Fibroblast of lung (primary cell): ENCODE data around the gene SLIT3.

Experiments used
- EZH2 ChIP-seq: IDR thresholded peaks from 2 replicates; pipeline ENCODE4 v1.5.1; 2012; ENCODE audit warnings: low read length, control low read depth, mild to moderate bottlenecking; ENCODE audit errors: missing control alignments
- TF ChIP-seq, protein P1 (sequence below), 2 donors: IDR thresholded peaks in 1 of 2; conservative IDR thresholded peaks in 1 of 2; 1 replicate in 1 of 2; 2 replicates in 1 of 2; pipeline ENCODE4 v1.5.1; 2011 to 2012; ENCODE audit warnings: low read length in 2 of 2, control low read depth in 1 of 2, inconsistent platforms in 1 of 2, low read depth in 1 of 2, mild to moderate bottlenecking in 1 of 2

DNA sequence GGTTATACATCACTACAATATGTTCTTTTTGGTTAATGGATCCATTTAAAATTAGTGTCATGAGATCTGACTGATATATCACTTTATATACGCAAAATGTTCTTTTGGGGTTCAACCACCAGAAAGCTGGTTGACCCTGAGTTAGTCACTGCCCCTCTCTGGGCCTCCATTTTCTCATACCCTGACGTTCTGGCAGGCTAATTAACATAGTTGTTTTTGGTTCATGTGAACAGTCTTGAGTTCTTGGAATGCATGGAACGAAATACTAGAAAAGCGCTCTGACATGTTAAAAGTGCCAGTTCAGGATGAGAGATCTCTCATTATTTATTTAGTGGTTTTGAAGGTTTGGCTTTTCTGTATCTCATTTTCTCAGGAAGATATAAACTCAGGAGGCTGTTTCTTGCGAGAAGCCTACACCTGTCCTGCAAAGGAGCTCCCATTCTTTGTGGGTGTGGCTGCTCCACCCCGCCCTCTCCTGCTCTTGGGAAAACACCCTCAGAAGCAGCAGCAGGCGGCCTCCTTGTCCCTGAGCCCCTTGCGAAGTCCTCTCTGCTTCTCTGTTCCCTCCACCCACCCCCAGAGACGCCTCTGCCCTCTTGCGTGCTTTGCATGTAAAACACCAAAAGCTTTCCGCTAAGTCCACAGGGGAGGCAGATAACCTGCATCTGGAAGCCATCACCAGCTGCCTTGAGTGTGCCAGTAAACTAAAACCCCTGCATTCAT is 419.4 kb downstream of the SLIT3 start:
- TF ChIP-seq, protein P1, sequence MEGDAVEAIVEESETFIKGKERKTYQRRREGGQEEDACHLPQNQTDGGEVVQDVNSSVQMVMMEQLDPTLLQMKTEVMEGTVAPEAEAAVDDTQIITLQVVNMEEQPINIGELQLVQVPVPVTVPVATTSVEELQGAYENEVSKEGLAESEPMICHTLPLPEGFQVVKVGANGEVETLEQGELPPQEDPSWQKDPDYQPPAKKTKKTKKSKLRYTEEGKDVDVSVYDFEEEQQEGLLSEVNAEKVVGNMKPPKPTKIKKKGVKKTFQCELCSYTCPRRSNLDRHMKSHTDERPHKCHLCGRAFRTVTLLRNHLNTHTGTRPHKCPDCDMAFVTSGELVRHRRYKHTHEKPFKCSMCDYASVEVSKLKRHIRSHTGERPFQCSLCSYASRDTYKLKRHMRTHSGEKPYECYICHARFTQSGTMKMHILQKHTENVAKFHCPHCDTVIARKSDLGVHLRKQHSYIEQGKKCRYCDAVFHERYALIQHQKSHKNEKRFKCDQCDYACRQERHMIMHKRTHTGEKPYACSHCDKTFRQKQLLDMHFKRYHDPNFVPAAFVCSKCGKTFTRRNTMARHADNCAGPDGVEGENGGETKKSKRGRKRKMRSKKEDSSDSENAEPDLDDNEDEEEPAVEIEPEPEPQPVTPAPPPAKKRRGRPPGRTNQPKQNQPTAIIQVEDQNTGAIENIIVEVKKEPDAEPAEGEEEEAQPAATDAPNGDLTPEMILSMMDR (conservative IDR thresholded peaks at IDR 0.05 in 1 of 2, IDR thresholded peaks at IDR 0.05 in 1 of 2; ENCODE audit: low read depth in 1 of 2, low read length in 2 of 2), result no peak
- TF ChIP-seq EZH2, result no peak
